K562 (cell line): ENCODE measurements around the gene IPO13. TPM values are rescaled to one million over a fixed set of nuclear protein-coding genes. Genes with fewer than 3 reads are reported as not detected.

Experiments used
- BCOR ChIP-seq: fragments of 450-650 bp; IDR thresholded peaks from 2 replicates; pipeline ENCODE4 v1.6.1; 2016
- CEBPG ChIP-seq, 3 experiments: fragments of 200-800 bp in 1 of 3; sonication (Bioruptor generic) in 1 of 3; sonication (generic) in 1 of 3; formaldehyde crosslinking in 1 of 3; IDR thresholded peaks in 2 of 3; conservative IDR thresholded peaks in 1 of 3; 2 replicates each; pipeline versions ENCODE4 v1.6.1 to v1.8.0; 2016 to 2022; ENCODE audit warnings: missing compliant biosample characterization in 2 of 3, missing genetic modification characterization in 2 of 3, mild to moderate bottlenecking in 1 of 3, missing genetic modification reagents in 1 of 3
- CXXC5 ChIP-seq: fragments of 250-450 bp; sonication (Bioruptor Pico); IDR thresholded peaks from 2 replicates; pipeline ENCODE4 v1.8.0; 2022; ENCODE audit warnings: inconsistent platforms, mild to moderate bottlenecking, moderate library complexity
- ELF2 ChIP-seq: fragments of 250-450 bp; sonication (Bioruptor Pico); IDR thresholded peaks from 2 replicates; pipeline ENCODE4 v1.5.0; 2021; ENCODE audit warnings: mild to moderate bottlenecking
- EP400 ChIP-seq: fragments of 450-650 bp; IDR thresholded peaks from 2 replicates; pipeline ENCODE4 v1.6.1; 2017; ENCODE audit warnings: antibody characterized with exemption, mild to moderate bottlenecking, moderate library complexity
- ILF3 ChIP-seq: fragments of 450-650 bp; IDR thresholded peaks from 2 replicates; pipeline ENCODE4 v1.6.1; 2018; ENCODE audit warnings: antibody characterized with exemption, mild to moderate bottlenecking, moderate library complexity, borderline replicate concordance
- KDM5B ChIP-seq: fragments of 200-600 bp; sonication (generic); IDR thresholded peaks from 2 replicates; pipeline ENCODE4 v1.6.1; 2012; ENCODE audit warnings: low read depth, mild to moderate bottlenecking, moderate library complexity, low read length, control low read depth, inconsistent platforms; ENCODE audit not compliant: insufficient replicate concordance
- LCOR ChIP-seq: sonication (generic); formaldehyde crosslinking; IDR thresholded peaks from 2 replicates; pipeline ENCODE4 v1.8.0; 2022; ENCODE audit warnings: mild to moderate bottlenecking, missing genetic modification reagents
- MXI1 ChIP-seq: IDR thresholded peaks from 2 replicates; pipeline ENCODE4 v1.6.1; 2011; ENCODE audit warnings: low read depth, mild to moderate bottlenecking, improper control_type of control experiment, low read length
- NCOR1 ChIP-seq: fragments of 450-650 bp; IDR thresholded peaks from 2 replicates; pipeline ENCODE4 v1.6.1; 2016; ENCODE audit warnings: mild to moderate bottlenecking, moderate library complexity
- PTBP1 ChIP-seq: fragments of 200-400 bp; formaldehyde crosslinking; IDR thresholded peaks from 2 replicates; pipeline ENCODE4 v1.6.1; 2017; ENCODE audit warnings: low read depth, low read length
- PYGO2 ChIP-seq: fragments of 450-650 bp; IDR thresholded peaks from 2 replicates; pipeline ENCODE4 v1.6.1; 2016; ENCODE audit warnings: mild to moderate bottlenecking, missing genetic modification characterization, moderate library complexity, missing compliant biosample characterization
- SRSF1 ChIP-seq: fragments of 200-400 bp; formaldehyde crosslinking; IDR thresholded peaks from 2 replicates; pipeline ENCODE4 v1.6.1; 2017; ENCODE audit warnings: mild to moderate bottlenecking, low read depth, low read length, moderate library complexity
- TSC22D4 ChIP-seq: fragments of 450-650 bp; IDR thresholded peaks from 2 replicates; pipeline ENCODE4 v1.6.1; 2016; ENCODE audit warnings: missing genetic modification characterization, missing biosample characterization, control low read depth
- ZNF146 ChIP-seq: IDR thresholded peaks from one replicate; pipeline ENCODE4 v1.6.1; 2018; ENCODE audit warnings: missing compliant biosample characterization; ENCODE audit not compliant: unreplicated experiment
- ZNF277 ChIP-seq: fragments of 250-450 bp; sonication (Bioruptor Pico); IDR thresholded peaks from 2 replicates; pipeline ENCODE4 v1.8.0; 2022; ENCODE audit warnings: inconsistent platforms, mild to moderate bottlenecking, moderate library complexity, borderline replicate concordance
- ZNF584 ChIP-seq: fragments of 200-800 bp; sonication (Bioruptor generic); IDR thresholded peaks from 2 replicates; pipeline ENCODE4 v1.6.1; 2016; ENCODE audit warnings: low read depth, mild to moderate bottlenecking, missing genetic modification characterization, missing compliant biosample characterization
- polyA plus RNA-seq, 8 experiments: library from polyadenylated mRNA; depleted of rRNA in 4 of 8; stranded (reverse) in 5 of 8; unstranded in 3 of 8; fragments of >200 nt; fragmentation: Nextera tagmentation in 2 of 8; fragmentation: Illumina TruSeq in 1 of 8; extraction: Ambion mirVana in 2 of 8; extraction: Trizol in 1 of 8; gene quantifications; 2 replicates each; pipeline versions ENCODE4 v1.2.1 to v1.2.3, GENCODE V29; 2011 to 2014; ENCODE audit warnings: inconsistent platforms in 1 of 8, missing spikeins in 1 of 8
- total RNA-seq, 7 experiments: library from RNA; depleted of rRNA in 6 of 7; stranded (reverse); fragments of >200 nt in 6 of 7; fragmentation: Illumina TruSeq in 2 of 7; extraction: Trizol in 2 of 7; gene quantifications; 2 replicates each; pipeline versions ENCODE4 v1.2.1 to v1.2.3, GENCODE V29; 2011 to 2021; ENCODE audit warnings: low replicate concordance in 1 of 7
- TF ChIP-seq, protein P1 (sequence below): fragments of 200-400 bp; formaldehyde crosslinking; IDR thresholded peaks from 2 replicates; pipeline ENCODE4 v1.6.1; 2017; ENCODE audit warnings: mild to moderate bottlenecking, low read depth, low read length, moderate library complexity
- TF ChIP-seq, protein P2 (sequence below): sonication (generic); formaldehyde crosslinking; IDR thresholded peaks from 2 replicates; pipeline ENCODE4 v1.8.0; 2022; ENCODE audit warnings: mild to moderate bottlenecking, missing genetic modification reagents
- TF ChIP-seq, protein P3 (sequence below): fragments of 250-450 bp; sonication (Bioruptor Pico); IDR thresholded peaks from 2 replicates; pipeline ENCODE4 v1.9.0; 2021; ENCODE audit warnings: mild to moderate bottlenecking, inconsistent platforms

IPO13 gene
- total and polyA plus RNA-seq, 9 of the 15 experiments (the other 6 are each of a cell fraction or from before 2014, with no cell fraction given), result 7.0 to 30.8 (median 16.2) TPM

DNA sequence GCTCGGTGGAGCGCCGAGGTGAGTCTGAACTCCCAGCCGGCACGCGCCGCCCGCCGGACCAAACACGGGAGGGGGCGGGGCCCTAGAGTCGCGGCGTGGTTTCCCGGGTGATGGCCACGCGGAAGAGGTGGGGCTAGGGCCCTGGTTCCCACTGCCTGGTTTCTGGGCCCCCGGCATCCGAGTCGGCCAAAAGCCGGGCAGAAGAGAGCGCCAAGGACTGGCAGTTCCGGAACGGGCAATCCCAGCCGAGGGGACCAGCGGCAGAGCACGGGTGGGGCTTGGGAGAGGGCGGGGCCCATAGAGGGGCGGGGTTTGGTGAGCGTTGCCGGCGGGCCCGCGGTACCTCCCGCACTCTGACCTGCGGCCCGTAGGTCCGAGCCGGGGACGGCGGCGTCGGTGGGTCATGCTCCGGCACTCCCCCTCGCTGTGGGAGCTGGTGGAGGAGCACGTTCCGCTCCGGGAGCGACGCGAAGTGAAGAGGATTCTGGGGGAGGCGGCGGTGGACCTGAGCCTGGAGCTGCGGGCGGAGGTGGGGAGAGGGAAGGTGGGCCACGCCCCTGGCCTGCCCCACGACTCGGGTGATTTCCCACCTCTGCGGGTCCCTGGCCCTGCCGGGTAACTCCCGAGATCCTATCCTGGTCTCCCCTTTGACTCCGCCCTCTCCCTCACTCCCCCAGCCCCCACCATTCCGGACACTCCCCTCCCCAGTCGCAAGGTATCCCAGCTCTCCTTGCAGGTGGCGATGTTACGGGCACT is 44.9 kb downstream of the IPO13 start, which contains the start of gene CCDC24 (continued):
- TF ChIP-seq, protein P1, sequence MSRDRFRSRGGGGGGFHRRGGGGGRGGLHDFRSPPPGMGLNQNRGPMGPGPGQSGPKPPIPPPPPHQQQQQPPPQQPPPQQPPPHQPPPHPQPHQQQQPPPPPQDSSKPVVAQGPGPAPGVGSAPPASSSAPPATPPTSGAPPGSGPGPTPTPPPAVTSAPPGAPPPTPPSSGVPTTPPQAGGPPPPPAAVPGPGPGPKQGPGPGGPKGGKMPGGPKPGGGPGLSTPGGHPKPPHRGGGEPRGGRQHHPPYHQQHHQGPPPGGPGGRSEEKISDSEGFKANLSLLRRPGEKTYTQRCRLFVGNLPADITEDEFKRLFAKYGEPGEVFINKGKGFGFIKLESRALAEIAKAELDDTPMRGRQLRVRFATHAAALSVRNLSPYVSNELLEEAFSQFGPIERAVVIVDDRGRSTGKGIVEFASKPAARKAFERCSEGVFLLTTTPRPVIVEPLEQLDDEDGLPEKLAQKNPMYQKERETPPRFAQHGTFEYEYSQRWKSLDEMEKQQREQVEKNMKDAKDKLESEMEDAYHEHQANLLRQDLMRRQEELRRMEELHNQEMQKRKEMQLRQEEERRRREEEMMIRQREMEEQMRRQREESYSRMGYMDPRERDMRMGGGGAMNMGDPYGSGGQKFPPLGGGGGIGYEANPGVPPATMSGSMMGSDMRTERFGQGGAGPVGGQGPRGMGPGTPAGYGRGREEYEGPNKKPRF, result no peak
- no peak for TF ChIP-seq ZNF584
- no peak for TF ChIP-seq ILF3
- peak; percentile 18; the same call in 1 of the 2 replicates for TF ChIP-seq LCOR (CRISPR knock-in tag)
- TF ChIP-seq ZNF146 (CRISPR knock-in tag), result peak; percentile 8
- TF ChIP-seq PTBP1, result 0 out of 2 replicates have a peak, but pooled peaks have one; percentile 44
- TF ChIP-seq TSC22D4 (tag), result no peak
- peak; percentile 54 for TF ChIP-seq KDM5B
- TF ChIP-seq CXXC5 (CRISPR knock-in tag), result peak; percentile 83
- TF ChIP-seq NCOR1, result peak; percentile 27
- peak; percentile 84 for TF ChIP-seq EP400
- peak; percentile 85 for TF ChIP-seq ELF2 (CRISPR knock-in tag)
- peak; percentile 87; the same call in 1 of the 2 replicates for TF ChIP-seq SRSF1
- no peak for TF ChIP-seq PYGO2
- peak; percentile 58; the same call in 1 of the 2 replicates for TF ChIP-seq BCOR
- TF ChIP-seq MXI1, result peak; percentile 90
- TF ChIP-seq, protein P2, sequence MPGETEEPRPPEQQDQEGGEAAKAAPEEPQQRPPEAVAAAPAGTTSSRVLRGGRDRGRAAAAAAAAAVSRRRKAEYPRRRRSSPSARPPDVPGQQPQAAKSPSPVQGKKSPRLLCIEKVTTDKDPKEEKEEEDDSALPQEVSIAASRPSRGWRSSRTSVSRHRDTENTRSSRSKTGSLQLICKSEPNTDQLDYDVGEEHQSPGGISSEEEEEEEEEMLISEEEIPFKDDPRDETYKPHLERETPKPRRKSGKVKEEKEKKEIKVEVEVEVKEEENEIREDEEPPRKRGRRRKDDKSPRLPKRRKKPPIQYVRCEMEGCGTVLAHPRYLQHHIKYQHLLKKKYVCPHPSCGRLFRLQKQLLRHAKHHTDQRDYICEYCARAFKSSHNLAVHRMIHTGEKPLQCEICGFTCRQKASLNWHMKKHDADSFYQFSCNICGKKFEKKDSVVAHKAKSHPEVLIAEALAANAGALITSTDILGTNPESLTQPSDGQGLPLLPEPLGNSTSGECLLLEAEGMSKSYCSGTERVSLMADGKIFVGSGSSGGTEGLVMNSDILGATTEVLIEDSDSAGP, result no peak
- TF ChIP-seq, protein P3, sequence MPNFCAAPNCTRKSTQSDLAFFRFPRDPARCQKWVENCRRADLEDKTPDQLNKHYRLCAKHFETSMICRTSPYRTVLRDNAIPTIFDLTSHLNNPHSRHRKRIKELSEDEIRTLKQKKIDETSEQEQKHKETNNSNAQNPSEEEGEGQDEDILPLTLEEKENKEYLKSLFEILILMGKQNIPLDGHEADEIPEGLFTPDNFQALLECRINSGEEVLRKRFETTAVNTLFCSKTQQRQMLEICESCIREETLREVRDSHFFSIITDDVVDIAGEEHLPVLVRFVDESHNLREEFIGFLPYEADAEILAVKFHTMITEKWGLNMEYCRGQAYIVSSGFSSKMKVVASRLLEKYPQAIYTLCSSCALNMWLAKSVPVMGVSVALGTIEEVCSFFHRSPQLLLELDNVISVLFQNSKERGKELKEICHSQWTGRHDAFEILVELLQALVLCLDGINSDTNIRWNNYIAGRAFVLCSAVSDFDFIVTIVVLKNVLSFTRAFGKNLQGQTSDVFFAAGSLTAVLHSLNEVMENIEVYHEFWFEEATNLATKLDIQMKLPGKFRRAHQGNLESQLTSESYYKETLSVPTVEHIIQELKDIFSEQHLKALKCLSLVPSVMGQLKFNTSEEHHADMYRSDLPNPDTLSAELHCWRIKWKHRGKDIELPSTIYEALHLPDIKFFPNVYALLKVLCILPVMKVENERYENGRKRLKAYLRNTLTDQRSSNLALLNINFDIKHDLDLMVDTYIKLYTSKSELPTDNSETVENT, result no peak
- TF ChIP-seq CEBPG (CRISPR knock-in tag; IDR thresholded peaks at IDR 0.05), result no peak
- TF ChIP-seq CEBPG (tag; conservative IDR thresholded peaks at IDR 0.05 in 1 of 2, IDR thresholded peaks at IDR 0.05 in 1 of 2), result no peak
- no peak for TF ChIP-seq ZNF277 (CRISPR knock-in tag)
